Mesendoderm (in vitro differentiated cells): ENCODE results near the gene MACROD2.

Source experiments
- DNase-seq: peaks from one replicate; pipeline ENCODE4 v3.0.0; 2013
- H2AK5ac ChIP-seq: 2 replicates; pipeline ENCODE4 v1.6.1; 2013; ENCODE audit warnings: low read length, inconsistent platforms
- H2BK120ac ChIP-seq: 2 replicates; pipeline ENCODE4 v1.6.1; 2013; ENCODE audit warnings: low read depth, mild to moderate bottlenecking, low read length, moderate library complexity, mixed read lengths
- H2BK15ac ChIP-seq: replicated peaks from 2 replicates; pipeline ENCODE4 v1.6.1; 2013; ENCODE audit warnings: low read depth, mild to moderate bottlenecking, moderate library complexity
- H2BK5ac ChIP-seq: 2 replicates; pipeline ENCODE4 v1.6.1; 2013; ENCODE audit warnings: low read length, inconsistent platforms
- H3K18ac ChIP-seq: 2 replicates; pipeline ENCODE4 v1.6.1; 2013; ENCODE audit warnings: mild to moderate bottlenecking, low read length, mixed read lengths
- H3K23ac ChIP-seq: one replicate; pipeline ENCODE4 v1.6.1; 2013; ENCODE audit warnings: low read length
- H3K27ac ChIP-seq: 2 replicates; pipeline ENCODE4 v1.5.1; 2013; ENCODE audit warnings: low read depth, mild to moderate bottlenecking, inconsistent platforms, low read length, moderate library complexity
- H3K27me3 ChIP-seq: 2 replicates; pipeline ENCODE4 v1.6.1; 2013; ENCODE audit warnings: low read length, control low read depth, mild to moderate bottlenecking, inconsistent platforms; ENCODE audit not compliant: insufficient read depth, poor library complexity
- H3K36me3 ChIP-seq: 2 replicates; pipeline ENCODE4 v1.6.1; 2013; ENCODE audit warnings: low read length, inconsistent platforms; ENCODE audit not compliant: control insufficient read depth, insufficient read depth
- H3K4ac ChIP-seq: one replicate; pipeline ENCODE4 v1.6.1; 2013; ENCODE audit warnings: low read depth, mild to moderate bottlenecking, low read length, moderate library complexity
- H3K4me1 ChIP-seq: 2 replicates; pipeline ENCODE4 v1.6.1; 2013; ENCODE audit warnings: low read depth, low read length, inconsistent platforms; ENCODE audit not compliant: control insufficient read depth
- H3K4me2 ChIP-seq: 2 replicates; pipeline ENCODE4 v1.6.1; 2013; ENCODE audit warnings: low read length
- H3K4me3 ChIP-seq: 2 replicates; pipeline ENCODE4 v1.5.1; 2013; ENCODE audit warnings: mild to moderate bottlenecking, low read length
- H3K56ac ChIP-seq: one replicate; pipeline ENCODE4 v1.6.1; 2013; ENCODE audit warnings: low read length
- H3K79me1 ChIP-seq: 2 replicates; pipeline ENCODE4 v1.6.1; 2013; ENCODE audit warnings: low read length, inconsistent platforms
- H3K79me2 ChIP-seq: 2 replicates; pipeline ENCODE4 v1.6.1; 2013; ENCODE audit warnings: mild to moderate bottlenecking, low read length; ENCODE audit not compliant: control insufficient read depth, insufficient read depth
- H3K9ac ChIP-seq: 2 replicates; pipeline ENCODE4 v1.6.1; 2013; ENCODE audit warnings: low read length, inconsistent platforms
- H4K5ac ChIP-seq: one replicate; pipeline ENCODE4 v1.6.1; 2013; ENCODE audit warnings: low read length
- H4K8ac ChIP-seq: one replicate; pipeline ENCODE4 v1.6.1; 2013; ENCODE audit warnings: low read depth, mild to moderate bottlenecking, control low read depth, low read length, moderate library complexity
- WGBS: extraction: QIAGEN DNeasy Blood & Tissue Kit; methylation state at CpG from one replicate; pipeline ENCODE4 v1.1.7; 2013; ENCODE audit warnings: low lambda C conversion rate, missing lambda C conversion rate; ENCODE audit not compliant: insufficient coverage; ENCODE audit errors: extremely low coverage; 5-methylcytosine and 5-hydroxymethylcytosine counted together

Gene MACROD2

GRCh38 chr20:15625981-15626380 lies 1630.7 kb downstream of the MACROD2 start:
- no peaks in the 10 kb centered on the region for H3K27me3 ChIP-seq
- H2BK5ac ChIP-seq, result no peak overlapping the region
- no peak for DNase-seq
- no peak overlapping the region for H3K9ac ChIP-seq
- no peak overlapping the region for H2BK120ac ChIP-seq
- no peak overlapping the region for H3K18ac ChIP-seq
- no peak overlapping the region for H2AK5ac ChIP-seq
- no peak overlapping the region for H3K4ac ChIP-seq
- H3K4me1 ChIP-seq, result no peaks in the 10 kb centered on the region
- H4K8ac ChIP-seq, result no peak overlapping the region
- no peak overlapping the region for H3K27ac ChIP-seq
- H3K79me2 ChIP-seq, result no peaks in the 10 kb centered on the region
- H4K5ac ChIP-seq, result no peak overlapping the region
- H3K36me3 ChIP-seq, result no peaks in the 10 kb centered on the region
- no peak overlapping the region for H3K56ac ChIP-seq
- H3K79me1 ChIP-seq, result no peaks in the 10 kb centered on the region
- no peak overlapping the region for H3K23ac ChIP-seq
- H2BK15ac ChIP-seq, result no peak overlapping the region
- no peak overlapping the region for H3K4me3 ChIP-seq
- no peak overlapping the region for H3K4me2 ChIP-seq
- no CpG with 5 or more reads among the region's 2 CpGs for WGBS

GRCh38 chr20:15627089-15627488 lies 1631.8 kb downstream of the MACROD2 start:
- Histone ChIP-seq H2BK120ac (no peak overlapping the region), H3K27ac (no peak overlapping the region), H2AK5ac (no peak overlapping the region), H3K79me1 (no peaks in the 10 kb centered on the region), H2BK5ac (no peak overlapping the region), H3K4me3 (no peak overlapping the region), H3K23ac (no peak overlapping the region), H3K18ac (no peak overlapping the region), H3K36me3 (no peaks in the 10 kb centered on the region), H4K8ac (no peak overlapping the region), H3K4ac (no peak overlapping the region), H3K79me2 (no peaks in the 10 kb centered on the region), H3K4me2 (no peak overlapping the region), H3K27me3 (no peaks in the 10 kb centered on the region), H3K9ac (no peak overlapping the region), H3K4me1 (no peaks in the 10 kb centered on the region), H3K56ac (no peak overlapping the region), H2BK15ac (no peak overlapping the region), H4K5ac (no peak overlapping the region)
- no CpG with 5 or more reads among the region's 3 CpGs for WGBS
- DNase-seq, result no peak

GRCh38 chr20:15627501-15627903 lies 1632.2 kb downstream of the MACROD2 start:
- Histone ChIP-seq H2BK15ac (no peak overlapping the region), H2AK5ac (no peak overlapping the region), H3K4me2 (no peak overlapping the region), H2BK120ac (no peak overlapping the region), H3K27me3 (no peaks in the 10 kb centered on the region), H3K4me1 (no peaks in the 10 kb centered on the region), H3K4me3 (no peak overlapping the region), H3K56ac (no peak overlapping the region), H4K8ac (no peak overlapping the region), H3K79me1 (no peaks in the 10 kb centered on the region), H3K18ac (no peak overlapping the region), H3K23ac (no peak overlapping the region), H3K9ac (no peak overlapping the region), H3K36me3 (no peaks in the 10 kb centered on the region), H4K5ac (no peak overlapping the region), H3K79me2 (no peaks in the 10 kb centered on the region), H2BK5ac (no peak overlapping the region), H3K4ac (no peak overlapping the region), H3K27ac (no peak overlapping the region)
- DNase-seq, result no peak

GRCh38 chr20:15628851-15629353 lies 1633.6 kb downstream of the MACROD2 start:
- H3K4me2 ChIP-seq, result no peak overlapping the region
- H3K9ac ChIP-seq, result no peak overlapping the region
- H2AK5ac ChIP-seq, result no peak overlapping the region
- no peaks in the 10 kb centered on the region for H3K36me3 ChIP-seq
- H2BK120ac ChIP-seq, result no peak overlapping the region
- no peak overlapping the region for H3K56ac ChIP-seq
- H2BK15ac ChIP-seq, result no peak overlapping the region
- H3K27me3 ChIP-seq, result no peaks in the 10 kb centered on the region
- no peaks in the 10 kb centered on the region for H3K79me2 ChIP-seq
- H4K5ac ChIP-seq, result no peak overlapping the region
- no peaks in the 10 kb centered on the region for H3K79me1 ChIP-seq
- H4K8ac ChIP-seq, result no peak overlapping the region
- no peak overlapping the region for H3K4me3 ChIP-seq
- H3K23ac ChIP-seq, result no peak overlapping the region
- H3K27ac ChIP-seq, result no peak overlapping the region
- no peak for DNase-seq
- H2BK5ac ChIP-seq, result no peak overlapping the region
- no peaks in the 10 kb centered on the region for H3K4me1 ChIP-seq
- no peak overlapping the region for H3K18ac ChIP-seq
- no CpG with 5 or more reads among the region's 4 CpGs for whole genome bisulfite sequencing
- H3K4ac ChIP-seq, result no peak overlapping the region

GRCh38 chr20:15630360-15630759 lies 1635.0 kb downstream of the MACROD2 start:
- Histone ChIP-seq H3K4ac (peak overlapping the region; percentile 16), H2BK15ac (no peak overlapping the region), H3K23ac (no peak overlapping the region), H3K4me2 (no peak overlapping the region), H3K18ac (no peak overlapping the region), H3K79me1 (no peaks in the 10 kb centered on the region), H4K8ac (no peak overlapping the region), H3K27ac (no peak overlapping the region), H3K27me3 (no peaks in the 10 kb centered on the region), H2AK5ac (no peak overlapping the region), H2BK5ac (no peak overlapping the region), H3K4me3 (no peak overlapping the region), H3K36me3 (no peaks in the 10 kb centered on the region), H4K5ac (no peak overlapping the region), H3K79me2 (no peaks in the 10 kb centered on the region), H2BK120ac (no peak overlapping the region), H3K4me1 (no peaks in the 10 kb centered on the region), H3K9ac (no peak overlapping the region), H3K56ac (no peak overlapping the region)
- no peak for DNase-seq
- no CpG with 5 or more reads among the region's 4 CpGs for WGBS

- H2BK5ac ChIP-seq, result no peak overlapping the region
- WGBS, result 100% methylated on average over 1 of the region's 3 CpGs
Measured at GRCh38 chr20:15632680-15633079, 1637.4 kb downstream of the MACROD2 start.

More at GRCh38 chr20:15632680-15633079, 1637.4 kb downstream of the MACROD2 start:
- no peak overlapping the region for H4K8ac ChIP-seq
- no peak overlapping the region for H2BK15ac ChIP-seq
- H3K4ac ChIP-seq, result no peak overlapping the region
- H4K5ac ChIP-seq, result no peak overlapping the region
- H3K27me3 ChIP-seq, result no peaks in the 10 kb centered on the region
- no peak for DNase-seq
- no peak overlapping the region for H3K56ac ChIP-seq
- H3K27ac ChIP-seq, result no peak overlapping the region
- H3K9ac ChIP-seq, result no peak overlapping the region
- no peak overlapping the region for H3K18ac ChIP-seq
- H3K36me3 ChIP-seq, result no peaks in the 10 kb centered on the region
- H2BK120ac ChIP-seq, result no peak overlapping the region
- no peaks in the 10 kb centered on the region for H3K79me1 ChIP-seq
- no peak overlapping the region for H3K23ac ChIP-seq
- no peak overlapping the region for H3K4me2 ChIP-seq
- H2AK5ac ChIP-seq, result no peak overlapping the region
- no peaks in the 10 kb centered on the region for H3K4me1 ChIP-seq
- H3K4me3 ChIP-seq, result no peak overlapping the region
- H3K79me2 ChIP-seq, result no peaks in the 10 kb centered on the region
